Psoas muscle (tissue), 8 donors: ENCODE results near the gene FKBP5. TPM values are rescaled to one million over a fixed set of nuclear protein-coding genes. Genes with fewer than 3 reads are reported as not detected.

ENCODE experiments used
- ATAC-seq, 4 donors: fragments of 200-7000 bp; cut with Tn5 transposase; one replicate each; pipeline ENCODE4 v1.9.1; 2020; ENCODE audit warnings: moderate library complexity in 3 of 4, mild to moderate bottlenecking in 2 of 4
- DNase-seq, 2 donors: peaks; one replicate each; pipeline ENCODE4 v3.0.0-alpha.2; 2020
- H3K27ac ChIP-seq: fragments of 200-600 bp; one replicate; pipeline ENCODE4 v1.8.0; 2022
- H3K27me3 ChIP-seq, 3 donors: fragments of 200-600 bp in 1 of 3; one replicate each; pipeline versions ENCODE4 v1.6.1 to v1.8.0; 2013 to 2022; ENCODE audit warnings: low read length in 2 of 3, mild to moderate bottlenecking in 2 of 3, moderate library complexity in 1 of 3; ENCODE audit not compliant: insufficient read depth in 3 of 3
- H3K36me3 ChIP-seq, 2 donors: fragments of 200-600 bp in 1 of 2; one replicate each; pipeline versions ENCODE4 v1.6.1 to v1.8.0; 2013 to 2022; ENCODE audit warnings: low read depth in 1 of 2, mild to moderate bottlenecking in 1 of 2, moderate library complexity in 1 of 2; ENCODE audit not compliant: insufficient read depth in 1 of 2
- H3K4me1 ChIP-seq: fragments of 200-600 bp; one replicate; pipeline ENCODE4 v1.8.0; 2022
- H3K4me3 ChIP-seq: fragments of 200-600 bp; one replicate; pipeline ENCODE4 v1.8.0; 2022; ENCODE audit warnings: mild to moderate bottlenecking
- H3K9me3 ChIP-seq: fragments of 200-600 bp; one replicate; pipeline ENCODE4 v1.8.0; 2022
- CTCF ChIP-seq: fragments of 200-600 bp; IDR thresholded peaks from one replicate; pipeline ENCODE4 v1.8.0; 2022; ENCODE audit warnings: antibody characterized with exemption
- WGBS, 3 donors: extraction: QIAGEN DNeasy Blood & Tissue Kit; methylation state at CpG; one replicate each; pipeline versions ENCODE4 v1.1.6 to v1.1.7; 2013; 5-methylcytosine and 5-hydroxymethylcytosine counted together
- intact Hi-C, 2 donors: fragments of 100-400 bp; cut with DNase I; formaldehyde crosslinking; loops; one replicate each; pipeline versions ENCODE4 v1.11.0 to v1.14.2; 2022
- polyA plus RNA-seq, 3 donors: library from polyadenylated mRNA; stranded (reverse); fragments of 200-250 nt; gene quantifications; one replicate each; pipeline ENCODE4 v1.2.3, GENCODE V29; 2013
- total RNA-seq, 4 donors: library from RNA; stranded (reverse); fragmentation: NEBNext Ultra II Directional in 2 of 4; extraction: Animal tissue kit (Norgen Biotek cat#: 25700) in 2 of 4; gene quantifications; one replicate each; pipeline versions ENCODE4 v1.2.1 to v1.2.4, GENCODE V29; 2021 to 2023
- donor health status: healthy with polysubstance abuse.
- donor health status: DM: no; HTN: no; CAD: no; lungs with moderate emphysema.
- donor health status: Bipolar disorder and iron deficiency.
- donor health status: healthy.
- donor health status: DM: yes; HTN: yes; CAD: no.
- donor health status: DM: no; HTN: no; CAD: no.
- donor health status: DM: no; HTN: no; CAD: no.
- donor health status: DM: yes; HTN: yes; CAD: no.

Gene FKBP5
- total and polyA plus RNA-seq, 7 donors = 56.5 to 1,905 (median 542) TPM

- no peak for TF ChIP-seq CTCF
- WGBS, 3 donors = 89 to 96% (median 95%) methylated on average over 1 of the region's 1 CpG
- Histone ChIP-seq H3K9me3 (no peaks in the 10 kb centered on the region), H3K27ac (peak overlapping the region; percentile 17), H3K27me3 (no peaks in the 10 kb centered on the region), H3K36me3 (peaks cover 17 to 73% of the 10 kb centered on the region in 2 donors), H3K4me1 (peaks cover 70% of the 10 kb centered on the region), H3K4me3 (no peak overlapping the region)
- intact Hi-C loops = loop anchor here in 1 of 2 donors (5.0 kb wide), 1 partner anchor 40 kb away; no protein-coding TSS in a partner anchor
- no peak for ATAC-seq
- no peak for DNase-seq
Measured at GRCh38 chr6:35642471-35643161, 46.1 kb downstream of the FKBP5 start.

GRCh38 chr6:35640017-35640664, 48.6 kb downstream of the FKBP5 start:
- no peaks in the 10 kb centered on the region for H3K27me3 ChIP-seq
- H3K4me3 ChIP-seq = no peak overlapping the region
- DNase-seq (no peak), ATAC-seq (peak in 2 of 4 donors; percentile 14 to 25)
- H3K36me3 ChIP-seq = peaks cover 17 to 85% of the 10 kb centered on the region in 2 donors
- no peaks in the 10 kb centered on the region for H3K9me3 ChIP-seq
- WGBS, 3 donors = 85 to 94% (median 88%) methylated on average over 6 of the region's 6 CpGs
- TF ChIP-seq CTCF = no peak
- peaks cover 62% of the 10 kb centered on the region for H3K4me1 ChIP-seq
- intact Hi-C loops = loop anchor here in 1 of 2 donors (5.0 kb wide), 1 partner anchor 42 kb away; no protein-coding TSS in a partner anchor
- H3K27ac ChIP-seq = no peak overlapping the region

GRCh38 chr6:35638679-35639078, 50.0 kb downstream of the FKBP5 start:
- Histone ChIP-seq H3K27ac (peak overlapping the region; percentile 31), H3K4me3 (no peak overlapping the region), H3K27me3 (no peaks in the 10 kb centered on the region), H3K4me1 (peaks cover 61% of the 10 kb centered on the region), H3K9me3 (no peaks in the 10 kb centered on the region), H3K36me3 (peaks cover 17 to 95% of the 10 kb centered on the region in 2 donors)
- no peak for TF ChIP-seq CTCF
- intact Hi-C loops = no loop called here
- 64 to 90% (median 68%) methylated on average over 3 of the region's 3 CpGs for WGBS, 3 donors
- ATAC-seq (peak in 3 of 4 donors; percentile 32 to 55 (median 52)), DNase-seq (no peak)

GRCh38 chr6:35637911-35638310, 50.8 kb downstream of the FKBP5 start:
- intact Hi-C loops = no loop called here
- DNase-seq (no peak), ATAC-seq (no peak)
- H3K9me3 ChIP-seq = no peaks in the 10 kb centered on the region
- H3K27me3 ChIP-seq = no peaks in the 10 kb centered on the region
- H3K36me3 ChIP-seq = peaks cover 17 to 95% of the 10 kb centered on the region in 2 donors
- no peak for TF ChIP-seq CTCF
- WGBS, 3 donors = 90 to 99% (median 98%) methylated on average over 1 of the region's 1 CpG
- peak overlapping the region; percentile 7 for H3K27ac ChIP-seq
- H3K4me3 ChIP-seq = no peak overlapping the region
- H3K4me1 ChIP-seq = peaks cover 53% of the 10 kb centered on the region
